Activated effector memory CD4-positive, alpha-beta T cell treated with Interleukin-2 at 50 U/mL for 16 hours (primary cell): Measurements from ENCODE around the gene SAAL1.

ENCODE experiments used
- DNase-seq: peaks from one replicate; pipeline ENCODE4 v3.0.0-alpha.2; 2020

The SAAL1 gene

DNA sequence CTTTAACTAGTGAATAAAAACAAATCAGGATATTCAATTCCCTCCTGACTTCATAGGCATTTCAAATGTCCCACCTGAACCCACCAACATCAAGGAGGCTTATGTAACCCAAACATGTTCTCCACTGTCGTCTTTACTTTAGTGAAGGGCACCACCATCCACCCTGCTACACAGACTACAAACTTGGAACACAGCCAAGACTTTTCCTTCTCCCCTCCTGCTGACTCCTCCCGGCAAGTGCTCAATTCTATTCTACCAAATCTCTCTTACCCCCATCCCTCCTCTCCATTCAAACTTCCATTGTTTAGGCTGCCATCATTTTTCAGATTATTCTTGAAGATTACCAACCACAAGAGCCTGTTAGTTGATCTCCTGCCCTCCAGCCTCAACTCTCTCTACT is 24.3 kb downstream of the SAAL1 start:
- DNase-seq: no peak

DNA sequence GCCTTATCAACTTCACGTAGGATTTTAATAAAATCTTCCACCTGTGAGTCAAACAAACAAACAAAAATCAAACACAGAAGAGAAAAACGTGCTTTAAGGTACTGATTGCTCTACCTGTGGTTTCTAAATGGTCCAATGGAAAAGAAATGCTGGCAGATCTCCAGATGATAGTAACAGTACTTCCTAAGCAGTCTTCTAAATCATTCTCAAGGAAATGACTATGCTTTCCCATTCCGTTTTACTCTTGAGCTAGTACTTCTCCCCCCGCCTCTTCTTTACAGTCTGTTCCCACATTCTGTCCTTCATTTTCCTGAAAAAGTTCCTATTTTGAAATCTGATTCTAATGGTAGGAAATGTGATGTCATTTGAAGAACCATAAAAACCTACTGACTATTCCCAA is 25.4 kb downstream of the SAAL1 start:
- no peak for DNase-seq

DNA sequence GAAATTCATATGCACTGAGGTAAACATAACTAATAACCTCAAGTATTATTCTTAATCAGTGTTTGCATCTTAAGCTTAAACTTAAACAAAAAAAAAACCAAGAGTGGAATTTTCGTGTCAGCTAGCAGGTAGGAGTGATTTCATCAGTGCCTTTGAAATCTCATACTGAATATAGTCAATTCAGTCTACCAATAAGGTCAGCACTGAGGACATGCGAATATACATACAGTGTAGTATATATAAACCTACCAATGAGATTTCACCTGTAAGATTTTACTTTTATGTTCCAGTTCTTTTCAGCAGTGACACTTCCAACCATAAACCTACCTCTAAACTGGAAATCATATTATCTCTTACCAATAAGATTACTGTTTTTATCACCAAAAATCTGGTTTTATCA is 27.0 kb downstream of the SAAL1 start:
- DNase-seq: no peak

DNA sequence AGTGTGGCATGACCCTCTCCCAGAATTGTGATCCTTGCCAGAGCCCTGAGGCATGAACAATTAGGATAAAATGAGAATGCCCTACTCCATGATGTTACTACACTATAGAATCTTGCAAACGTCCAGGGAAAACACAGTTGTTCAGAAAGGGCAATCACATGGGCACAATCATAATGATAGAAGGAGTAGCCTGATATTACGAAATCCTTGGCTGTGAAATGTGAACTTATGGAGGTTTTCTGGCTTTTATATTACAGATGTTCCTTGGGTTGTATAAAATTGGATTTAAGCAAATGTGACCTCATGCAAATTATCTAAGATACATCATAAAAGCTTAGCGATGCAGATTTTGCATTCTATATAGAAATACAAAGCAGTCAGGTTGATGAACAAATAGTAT is 30.4 kb downstream of the SAAL1 start:
- DNase-seq: no peak

DNA sequence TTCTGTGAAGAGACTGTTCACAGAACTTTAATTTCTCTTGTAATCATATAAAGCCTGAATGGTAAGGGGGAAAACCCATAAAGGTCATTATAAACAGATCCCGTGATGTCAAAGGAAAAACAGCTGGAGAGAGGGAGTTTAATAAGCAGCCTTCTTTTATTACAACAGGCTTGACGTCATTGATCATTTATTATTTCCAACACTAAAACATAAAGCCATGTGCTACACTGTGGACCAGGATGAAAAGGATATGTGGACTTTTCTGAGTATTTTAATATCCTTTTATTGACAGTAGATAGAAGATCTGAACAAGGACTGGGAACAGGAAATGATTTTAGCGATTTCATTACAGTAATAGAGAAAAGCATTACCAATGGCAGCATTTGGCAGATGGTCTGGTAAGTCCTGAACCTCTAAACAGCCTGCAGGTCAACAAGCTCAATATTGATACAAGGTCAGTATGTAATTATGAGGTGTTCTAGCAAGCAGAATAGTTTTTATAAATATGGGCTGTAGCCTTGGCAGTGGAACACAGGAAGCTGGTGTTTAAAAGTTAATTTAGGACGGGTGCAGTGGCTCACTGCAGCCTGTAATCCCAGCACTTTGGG is 34.7 kb downstream of the SAAL1 start:
- no peak for DNase-seq

DNA sequence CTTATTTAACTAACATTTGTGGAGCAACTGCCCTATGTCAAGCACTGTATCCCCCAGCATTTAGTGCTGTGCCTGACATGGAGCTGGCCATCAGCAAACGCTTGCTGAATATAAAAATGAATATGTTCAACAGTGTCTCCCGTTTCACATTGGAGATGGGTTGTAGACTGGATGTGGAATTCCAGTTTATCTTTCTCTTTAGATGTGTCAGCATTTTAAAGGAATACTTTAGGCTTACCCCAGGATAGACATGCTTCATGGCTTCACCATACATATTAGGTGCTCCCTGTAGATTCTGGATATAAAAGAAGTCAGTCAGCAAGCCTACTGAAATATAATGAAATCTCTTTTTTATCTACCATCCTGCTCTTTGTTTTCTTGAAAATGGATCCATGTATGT is 38.5 kb downstream of the SAAL1 start:
- DNase-seq: no peak

DNA sequence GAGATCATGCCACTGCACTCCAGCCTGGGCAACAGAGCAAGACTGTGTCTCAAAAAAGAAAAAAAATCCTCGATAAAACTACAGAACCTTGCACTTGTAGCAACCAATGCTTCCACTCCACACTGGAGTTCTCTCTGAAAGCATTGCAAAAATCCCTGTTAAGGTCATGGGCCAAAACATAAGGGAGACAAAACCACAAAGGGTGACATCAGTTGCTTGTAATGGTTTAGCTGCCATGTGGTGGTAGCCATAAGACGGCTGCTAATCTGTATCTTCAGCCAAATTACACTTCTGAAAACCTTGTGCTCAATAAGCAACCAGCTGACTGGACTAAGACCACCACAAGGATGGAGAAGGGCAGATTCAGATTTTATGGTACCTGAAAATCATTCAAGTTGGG is 39.3 kb downstream of the SAAL1 start:
- no peak for DNase-seq

DNA sequence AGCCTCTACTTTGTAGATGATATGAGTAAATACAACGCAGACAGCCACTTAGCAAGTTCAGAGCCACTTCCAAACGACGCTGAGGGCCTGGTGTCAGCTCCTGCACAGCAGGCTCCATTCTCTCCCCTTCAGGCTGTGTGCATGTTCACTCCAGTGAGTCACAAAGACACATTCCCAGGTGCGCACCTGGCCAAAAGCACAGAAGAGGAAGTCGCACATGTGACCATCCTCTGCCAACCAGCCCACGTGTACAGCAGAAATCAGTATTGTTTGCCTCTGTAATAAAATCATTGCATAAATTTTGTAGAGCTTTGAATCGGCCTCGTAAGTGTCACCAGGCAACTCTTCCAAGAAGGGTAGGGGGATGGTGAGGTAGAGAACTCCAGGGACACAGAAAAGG is 40.3 kb downstream of the SAAL1 start:
- no peak for DNase-seq

DNA sequence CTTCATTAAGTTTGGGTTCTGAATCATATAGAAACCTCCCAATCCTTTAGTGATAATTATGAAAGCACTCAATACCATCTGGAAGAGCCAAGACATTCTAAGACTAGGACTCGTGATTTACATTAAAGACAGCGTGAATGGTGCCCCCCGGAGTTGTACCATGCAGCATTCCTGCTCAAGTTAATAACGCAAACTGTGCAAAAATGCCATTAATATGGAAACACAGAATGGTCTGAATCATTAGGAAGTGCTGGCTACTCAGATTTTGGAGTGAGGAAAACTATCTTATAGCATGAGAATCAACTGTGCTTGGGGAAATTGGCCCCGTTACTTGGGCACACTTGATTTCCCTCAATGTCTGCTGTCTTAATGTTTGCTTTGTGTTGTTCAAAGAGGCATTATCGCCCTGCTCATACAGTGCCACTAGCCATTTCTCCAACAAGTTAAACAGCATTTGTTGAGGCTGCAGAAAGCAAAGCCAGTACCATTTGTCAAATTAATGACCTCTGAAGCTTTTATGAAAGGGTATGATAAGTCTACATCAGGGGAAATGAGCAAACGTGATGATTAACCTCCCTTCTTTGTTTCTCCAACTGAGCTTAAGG is 41.3 kb downstream of the SAAL1 start:
- DNase-seq: no peak

DNA sequence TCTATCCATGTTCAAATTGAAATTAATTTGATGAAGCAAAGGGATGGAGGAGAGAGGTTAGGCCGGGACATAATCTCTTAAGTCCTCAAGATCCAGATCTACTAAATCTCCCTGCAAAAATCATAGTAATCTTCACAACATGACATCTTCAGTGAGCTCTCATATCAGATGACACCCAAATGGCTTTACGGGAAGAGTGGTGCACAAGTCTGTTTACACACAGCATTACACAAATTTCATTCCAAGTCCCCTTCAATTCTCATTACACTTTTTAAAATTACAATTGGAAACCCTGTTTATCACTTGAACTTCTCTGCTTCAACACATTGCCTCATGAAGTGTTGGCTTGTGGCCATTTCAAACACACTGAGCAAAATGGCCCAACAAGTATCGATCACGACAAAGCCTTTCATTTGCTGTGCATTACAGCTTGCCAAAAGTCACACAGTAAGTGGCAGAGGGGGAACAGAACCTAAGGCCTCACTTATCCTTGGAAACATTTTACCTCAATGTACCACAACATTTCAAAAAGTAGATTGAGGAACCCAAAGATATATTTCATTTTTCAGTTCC is 41.9 kb downstream of the SAAL1 start:
- no peak for DNase-seq

DNA sequence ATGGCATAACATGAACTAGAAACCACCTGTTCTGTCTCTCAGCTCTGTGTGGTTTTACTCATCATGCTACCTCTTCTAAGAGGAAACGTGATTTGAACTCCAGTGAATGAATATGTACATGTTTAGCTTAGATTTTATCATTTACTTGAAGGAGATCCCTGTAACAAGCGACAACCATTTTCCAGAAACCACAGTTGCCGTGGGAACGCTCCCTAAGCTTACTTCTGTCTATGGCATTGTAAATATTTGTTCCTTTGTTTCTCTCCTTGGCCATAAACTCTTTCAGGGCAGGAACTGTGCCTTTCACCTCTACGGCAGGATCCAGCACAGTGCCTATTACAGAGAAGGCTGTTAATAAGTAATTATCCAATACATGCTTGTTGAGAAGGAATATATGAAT is 42.8 kb downstream of the SAAL1 start:
- DNase-seq: no peak

DNA sequence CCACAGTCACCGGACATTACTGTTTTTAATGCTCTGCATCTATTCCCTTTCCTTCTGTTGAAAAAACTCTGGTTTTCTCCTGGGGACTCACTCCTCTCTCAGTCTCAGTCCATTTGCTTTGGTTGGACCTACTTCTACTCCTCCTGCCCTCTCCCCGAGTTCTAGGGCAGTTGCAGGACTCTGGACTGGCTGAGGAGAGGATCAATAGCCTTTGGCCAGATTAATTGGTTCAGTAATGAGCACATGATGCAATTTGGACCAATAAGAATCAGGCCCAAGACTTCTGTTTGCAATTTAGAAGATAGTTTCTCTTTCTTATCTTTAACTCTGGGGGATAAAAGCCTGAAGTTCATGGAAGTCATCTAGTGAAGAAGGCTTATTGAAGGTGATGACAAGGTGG is 44.5 kb downstream of the SAAL1 start:
- no peak for DNase-seq

DNA sequence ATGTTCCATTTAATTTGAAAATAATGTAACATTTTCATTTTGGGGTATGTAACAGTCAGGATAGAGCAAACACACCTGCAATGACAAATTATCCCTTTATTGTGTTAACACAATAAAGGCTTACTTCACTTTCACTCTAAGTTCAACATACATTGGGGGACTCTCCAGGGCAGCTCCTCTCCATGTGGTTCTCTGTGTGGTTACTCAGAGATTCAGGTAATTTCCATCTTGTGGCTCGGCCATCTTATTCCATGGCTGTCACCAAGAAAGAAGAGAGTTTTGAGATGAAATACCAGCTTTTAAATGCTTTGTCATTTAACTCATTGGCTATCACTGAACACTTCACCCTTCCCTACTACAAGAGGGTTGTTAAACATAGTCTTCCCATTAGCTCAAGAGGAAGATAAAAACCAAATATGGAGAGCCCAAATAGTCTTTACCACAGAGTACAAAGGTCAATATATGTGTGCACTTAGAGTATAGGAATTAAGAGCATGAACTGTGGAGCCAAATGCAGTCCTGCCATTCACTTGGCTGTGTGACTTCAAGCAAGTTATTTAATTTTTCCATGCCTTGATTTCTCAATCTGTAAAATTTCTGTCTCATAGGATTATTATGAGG is 49.2 kb downstream of the SAAL1 start:
- DNase-seq: no peak

DNA sequence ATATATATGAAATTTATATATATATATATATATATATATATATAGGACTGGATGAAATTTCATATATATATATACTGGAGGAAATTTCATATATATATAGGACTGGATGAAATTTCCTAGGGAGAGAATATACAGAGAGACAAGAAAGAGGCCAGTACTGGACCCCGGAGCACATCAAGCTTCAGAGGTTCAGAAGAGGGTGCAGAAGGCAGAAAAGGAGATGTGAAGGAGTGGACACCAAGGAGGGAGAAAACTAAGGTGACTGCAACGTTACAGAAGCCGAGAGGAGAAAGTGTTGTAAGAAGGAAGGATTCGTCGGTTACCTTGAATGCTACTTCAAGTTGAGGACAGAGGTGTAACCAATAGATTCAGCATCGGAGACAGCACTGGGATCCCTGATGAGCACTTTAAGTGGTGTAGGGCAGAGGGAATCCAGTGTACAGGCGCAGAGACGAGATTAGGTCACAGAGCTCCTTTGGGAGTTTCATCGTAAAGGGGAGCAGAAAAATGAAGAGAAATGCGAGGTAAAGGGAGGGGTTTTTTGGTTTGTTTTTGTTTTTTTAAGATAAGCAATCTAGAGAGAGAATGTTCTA is 51.3 kb downstream of the SAAL1 start:
- no peak for DNase-seq

DNA sequence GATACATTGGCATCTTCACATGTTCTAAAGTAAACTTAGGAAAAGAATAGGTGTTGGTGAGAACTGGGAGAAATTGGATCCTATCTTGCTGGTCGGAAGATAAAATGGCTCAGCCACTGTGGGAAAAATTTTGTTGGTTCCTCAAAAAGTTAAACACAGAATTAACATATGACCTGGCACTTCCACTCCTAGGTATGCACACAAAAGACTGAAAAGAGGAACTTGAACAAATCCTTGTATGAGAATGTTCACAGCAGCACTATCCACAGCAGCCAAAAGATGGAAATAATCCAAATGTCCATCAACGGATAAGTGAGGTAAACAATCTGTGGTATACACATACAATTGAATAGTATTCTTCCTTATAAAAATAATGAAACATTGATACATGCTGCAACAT is 55.0 kb downstream of the SAAL1 start:
- no peak for DNase-seq

DNA sequence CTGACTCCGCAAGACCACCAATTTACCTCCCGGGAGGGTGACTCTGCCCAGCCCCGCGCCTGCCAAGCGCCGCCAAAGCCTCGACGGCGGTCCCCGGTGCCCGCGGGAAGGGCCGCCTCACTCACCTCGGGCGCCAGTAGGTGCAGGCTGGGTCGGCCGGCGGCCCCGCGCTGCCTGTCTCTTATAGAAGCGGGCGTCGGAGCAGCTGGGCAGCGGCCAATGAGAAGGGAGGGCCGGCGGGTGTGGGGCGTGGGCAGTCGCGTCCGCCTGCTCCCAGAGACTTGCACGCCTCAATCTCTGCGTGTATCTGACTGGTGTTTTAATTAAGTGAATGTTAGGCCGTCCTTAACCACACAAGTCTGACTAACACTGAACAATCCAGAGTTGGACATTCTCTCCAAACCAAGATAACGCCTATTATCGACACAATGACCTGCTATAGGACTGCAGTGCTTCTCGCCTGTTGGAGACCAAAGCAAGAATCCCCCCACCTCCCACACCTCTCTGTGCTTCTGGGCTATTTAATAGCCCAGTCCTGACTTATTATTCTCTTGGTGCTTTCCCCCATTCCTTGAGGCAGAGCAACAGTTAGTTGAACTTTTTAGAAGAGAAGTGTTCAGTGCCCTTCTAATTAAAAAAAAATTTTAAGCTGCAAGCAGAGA is 59.6 kb downstream of the SAAL1 start, which contains the start of gene TPH1:
TSS of gene TPH1 (minus strand) at position 154 of the 662 bp plus-strand sequence. CDS start 5,507 bp downstream, outside the sequence.
- no peak for DNase-seq

DNA sequence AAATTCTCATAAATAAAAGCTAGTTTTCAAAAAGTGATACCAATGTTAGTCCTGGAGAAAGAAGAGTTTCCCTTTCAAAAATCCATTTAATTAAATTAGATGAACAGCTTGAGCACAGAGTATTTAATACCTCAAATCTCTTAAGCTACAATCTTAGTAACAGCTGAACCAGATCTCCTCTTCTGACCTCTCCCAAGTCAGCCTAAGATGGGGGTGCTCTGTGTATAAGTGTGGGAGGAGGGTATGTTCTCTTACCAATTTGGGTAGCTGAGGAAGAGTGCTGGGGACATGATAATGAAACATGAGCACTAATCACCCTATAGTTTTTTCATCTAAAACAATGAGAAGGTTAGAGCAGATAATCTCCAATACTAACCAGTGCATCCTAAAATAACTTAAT is 69.4 kb downstream of the SAAL1 start:
- no peak for DNase-seq
